ENCODE results near the gene TSPEAR.
"Not testable (repeated sequence)": the region's sequence is repeated elsewhere in the genome, so short reads cannot be mapped to it uniquely, and the experiment has no call there.

The TSPEAR gene

GRCh38 chr21:44515359-44516165 lies 195.8 kb downstream of the TSPEAR start:
- no peak for DNase-seq
- no peak for ATAC-seq

GRCh38 chr21:44514746-44515358 lies 196.5 kb downstream of the TSPEAR start:
- DNase-seq (no peak), ATAC-seq (no peak)

- no peak for DNase-seq
- no peak for ATAC-seq
These were observed 197.2 kb downstream of the TSPEAR start for GRCh38 chr21:44514218-44514520.

- DNase-seq: no peak
- no peak for ATAC-seq
These were observed 197.8 kb downstream of the TSPEAR start for GRCh38 chr21:44513389-44514217.

- DNase-seq: no peak
- no peak for ATAC-seq
These were observed 198.6 kb downstream of the TSPEAR start for GRCh38 chr21:44512496-44513388.

GRCh38 chr21:44511938-44512275 lies 199.5 kb downstream of the TSPEAR start:
- no peak for ATAC-seq

GRCh38 chr21:44511219-44511937 lies 200.0 kb downstream of the TSPEAR start:
- ATAC-seq (no peak), DNase-seq (no peak)

More at GRCh38 chr21:44511938-44512275, 199.5 kb downstream of the TSPEAR start:
- DNase-seq: no peak

- DNase-seq (peak; percentile 84), ATAC-seq (peak; percentile 73)
These were observed 200.7 kb downstream of the TSPEAR start for GRCh38 chr21:44510508-44511218.

GRCh38 chr21:44510109-44510507 lies 201.3 kb downstream of the TSPEAR start:
- DNase-seq (no peak), ATAC-seq (no peak)

- ATAC-seq (no peak), DNase-seq (no peak)
These were observed 201.8 kb downstream of the TSPEAR start for GRCh38 chr21:44509539-44509938.

GRCh38 chr21:44508711-44509445 lies 202.5 kb downstream of the TSPEAR start:
- ATAC-seq (no peak), DNase-seq (no peak)

- ATAC-seq (no peak), DNase-seq (no peak)
These were observed 203.0 kb downstream of the TSPEAR start for GRCh38 chr21:44508426-44508710.

- ATAC-seq (no peak), DNase-seq (no peak)
These were observed 203.5 kb downstream of the TSPEAR start for GRCh38 chr21:44507673-44508425.

GRCh38 chr21:44506279-44507255 lies 204.8 kb downstream of the TSPEAR start:
- no peak for DNase-seq
- ATAC-seq: no peak

GRCh38 chr21:44505673-44506278 lies 205.6 kb downstream of the TSPEAR start:
- no peak for ATAC-seq
- DNase-seq: no peak

GRCh38 chr21:44503901-44504399 lies 207.4 kb downstream of the TSPEAR start:
- DNase-seq (no peak), ATAC-seq (no peak)

- ATAC-seq, DNase-seq: not testable (repeated sequence)
These were observed 208.1 kb downstream of the TSPEAR start for GRCh38 chr21:44503006-44503889.

Data from stimulated activated naive CD8-positive, alpha-beta T cell treated with anti-CD3 and anti-CD28 coated beads, Interleukin-15, Interleukin-2, amounts not matched to agents 100 U/mL and 50 U/mL, for 24 hours (primary cell).